Heart left ventricle (tissue), 16 donors: Measurements from ENCODE around the gene APOLD1. TPM values are rescaled to one million over a fixed set of nuclear protein-coding genes. Genes with fewer than 3 reads are reported as not detected.
A peak's percentile ranks its signal among the peaks of the same experiment; 100 is the strongest.

ENCODE experiments used
- ATAC-seq, 4 donors: fragments of 200-7000 bp; cut with Tn5 transposase; one replicate each; pipeline ENCODE4 v1.9.1; 2020 to 2022; ENCODE audit warnings: moderate library complexity in 4 of 4, mild to moderate bottlenecking in 3 of 4, moderate number of reproducible peaks in 1 of 4
- DNase-seq, 5 donors: peaks; one replicate each; pipeline ENCODE4 v3.0.0-alpha.2; 2020
- H3K27ac ChIP-seq, 12 donors: fragments of 200-600 bp; sonication (generic) in 4 of 12; one replicate each; pipeline versions ENCODE4 v1.5.0 to v1.8.0; 2016 to 2022; ENCODE audit warnings: mild to moderate bottlenecking in 2 of 12
- H3K27me3 ChIP-seq, 9 donors: fragments of 200-600 bp; sonication (generic) in 2 of 9; one replicate each; pipeline versions ENCODE4 v1.5.1 to v1.8.0; 2016 to 2022; ENCODE audit warnings: mild to moderate bottlenecking in 3 of 9
- H3K36me3 ChIP-seq, 9 donors: fragments of 200-600 bp; sonication (generic) in 2 of 9; one replicate each; pipeline versions ENCODE4 v1.5.0 to v1.8.0; 2018 to 2022; ENCODE audit warnings: mild to moderate bottlenecking in 2 of 9
- H3K4me1 ChIP-seq, 12 donors: fragments of 200-600 bp; sonication (generic) in 4 of 12; one replicate each; pipeline versions ENCODE4 v1.5.0 to v1.8.0; 2016 to 2022; ENCODE audit warnings: mild to moderate bottlenecking in 3 of 12
- H3K4me3 ChIP-seq, 12 donors: fragments of 200-600 bp; sonication (generic) in 4 of 12; one replicate each; pipeline versions ENCODE4 v1.5.0 to v1.8.0; 2017 to 2022; ENCODE audit warnings: mild to moderate bottlenecking in 9 of 12, moderate library complexity in 4 of 12
- H3K9me3 ChIP-seq, 12 donors: fragments of 200-600 bp; sonication (generic) in 4 of 12; one replicate each; pipeline versions ENCODE4 v1.5.0 to v1.8.0; 2016 to 2022; ENCODE audit warnings: mild to moderate bottlenecking in 1 of 12
- POLR2A ChIP-seq, 2 donors: fragments of 450-650 bp; IDR thresholded peaks; one replicate each; pipeline ENCODE4 v1.6.1; 2017; ENCODE audit warnings: antibody characterized with exemption in 2 of 2, mild to moderate bottlenecking in 2 of 2, moderate library complexity in 2 of 2
- WGBS, 4 donors: extraction: QIAGEN DNeasy Blood & Tissue Kit in 2 of 4; methylation state at CpG; one replicate each; pipeline versions ENCODE4 v1.1.5 to v1.1.7; 2013 to 2018; 5-methylcytosine and 5-hydroxymethylcytosine counted together
- intact Hi-C, 10 donors: fragments of 100-400 bp; cut with DNase I; formaldehyde crosslinking; loops; one replicate each; pipeline versions ENCODE4 v1.11.1 to v1.14.2; 2022
- polyA plus RNA-seq, 2 donors: library from polyadenylated mRNA; stranded (reverse); fragments of 200-250 nt; gene quantifications; one replicate each; pipeline ENCODE4 v1.2.3, GENCODE V29; 2013
- total RNA-seq, 9 donors: library from RNA; depleted of rRNA in 2 of 9; stranded (reverse); fragments of >200 nt in 2 of 9; fragmentation: NEBNext Ultra II Directional in 3 of 9; extraction: Animal tissue kit (Norgen Biotek cat#: 25700) in 3 of 9; gene quantifications; one replicate each; pipeline versions ENCODE4 v1.1.0 to v1.2.4, GENCODE V29; 2016 to 2023
- TF ChIP-seq, protein P1 (sequence below), 12 donors: fragments of 200-600 bp; sonication (generic) in 4 of 12; IDR thresholded peaks; one replicate each; pipeline versions ENCODE4 v1.5.0 to v1.8.0; 2018 to 2022; ENCODE audit warnings: antibody characterized with exemption in 12 of 12, mild to moderate bottlenecking in 5 of 12
- donor health status: ischemic (EF 13 %, LVEDD 7.1; RV severe dilation, severe dysfunction).
- donor health status: healthy with polysubstance abuse.
- donor health status: DM: no; HTN: yes; CAD: no.
- donor health status: DM: no; HTN: no; CAD: no.
- donor health status: ischemic (EF 25% LVEDD 6.9; RV normal size, moderate dysfunction).
- donor health status: ischemic (EF 25% LVEDD 5.7; RV mildly dilated, moderate dysfunction).
- donor health status: healthy.
- donor health status: DM: yes; HTN: yes; CAD: no.
- donor health status: ischemic (EF 35%, LVEDD 5.7; RV mildly dilated, moderate dysfunction).
- donor health status: nonischemic (EF 11% LVEDD 7.7; RV severe dilation, severe dysfunction).
- donor health status: DM: yes; HTN: yes; CAD: no.
- donor health status: PGD.
- donor health status: ischemic (EF 29% LVEDD 5.4; RV normal size, mild dysfunction).
- donor health status: nonischemic (EF 23%, LVEDD 6.1; RV moderate dilation, normal function).

Gene APOLD1
- total and polyA plus RNA-seq, 11 donors, result 7.1 to 45.0 (median 15.2) TPM

DNA sequence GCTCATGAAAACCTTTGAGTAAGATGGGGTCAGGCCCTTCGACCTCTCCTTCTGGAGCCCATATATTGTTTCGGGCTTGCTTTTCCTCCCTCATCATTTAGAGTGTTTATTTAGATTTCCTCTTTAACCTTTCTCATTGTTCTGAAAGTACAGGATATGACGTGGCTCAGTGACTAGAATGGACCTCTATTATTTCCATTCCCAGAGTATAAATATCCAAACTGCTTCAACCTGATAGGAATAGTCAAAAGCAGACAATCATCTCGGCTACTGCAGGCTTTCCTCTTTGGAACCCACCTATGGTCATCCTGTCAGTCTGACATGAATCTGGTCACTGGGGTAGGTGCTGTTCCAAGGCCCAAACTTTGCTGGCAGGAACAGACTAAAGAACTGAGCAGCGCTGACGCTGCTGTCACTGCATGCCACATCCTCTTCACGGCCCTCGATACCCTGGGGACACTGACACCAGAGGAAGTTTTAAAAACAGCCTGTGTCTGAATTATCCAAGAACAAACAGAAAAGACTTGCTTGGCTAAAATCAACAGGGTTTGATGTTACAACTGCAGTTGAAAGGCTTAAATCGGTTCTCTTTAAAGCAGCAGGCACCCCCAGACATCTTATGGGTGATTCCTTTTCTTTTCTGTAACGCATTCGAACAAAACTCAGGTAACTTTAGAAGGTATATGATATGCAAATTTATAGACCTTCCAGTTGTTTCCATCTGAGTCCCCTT, 22.7 kb downstream of the APOLD1 start:
- DNase-seq (peak; percentile 73 to 82 (median 78)), ATAC-seq (peak; percentile 58 to 87 (median 66))
- H3K4me1 ChIP-seq, result peaks cover 0 to 52% (median 27%) of the 10 kb centered on the region in 12 donors
- intact Hi-C loops, result loop anchor here in 3 of 10 donors (1.0 to 2.0 kb wide), 3 partner anchors 17 to 20 kb away; no protein-coding TSS in a partner anchor
- no peaks in the 10 kb centered on the region for H3K9me3 ChIP-seq
- no peaks in the 10 kb centered on the region for H3K27me3 ChIP-seq
- WGBS, 4 donors, result 34 to 55% (median 42%) methylated on average over 11 of the region's 11 CpGs
- peak overlapping the region in 9 of 12 donors; percentile 3 to 28 (median 12) for H3K4me3 ChIP-seq
- peak overlapping the region; percentile 73 to 97 (median 85) for H3K27ac ChIP-seq
- TF ChIP-seq, protein P1, sequence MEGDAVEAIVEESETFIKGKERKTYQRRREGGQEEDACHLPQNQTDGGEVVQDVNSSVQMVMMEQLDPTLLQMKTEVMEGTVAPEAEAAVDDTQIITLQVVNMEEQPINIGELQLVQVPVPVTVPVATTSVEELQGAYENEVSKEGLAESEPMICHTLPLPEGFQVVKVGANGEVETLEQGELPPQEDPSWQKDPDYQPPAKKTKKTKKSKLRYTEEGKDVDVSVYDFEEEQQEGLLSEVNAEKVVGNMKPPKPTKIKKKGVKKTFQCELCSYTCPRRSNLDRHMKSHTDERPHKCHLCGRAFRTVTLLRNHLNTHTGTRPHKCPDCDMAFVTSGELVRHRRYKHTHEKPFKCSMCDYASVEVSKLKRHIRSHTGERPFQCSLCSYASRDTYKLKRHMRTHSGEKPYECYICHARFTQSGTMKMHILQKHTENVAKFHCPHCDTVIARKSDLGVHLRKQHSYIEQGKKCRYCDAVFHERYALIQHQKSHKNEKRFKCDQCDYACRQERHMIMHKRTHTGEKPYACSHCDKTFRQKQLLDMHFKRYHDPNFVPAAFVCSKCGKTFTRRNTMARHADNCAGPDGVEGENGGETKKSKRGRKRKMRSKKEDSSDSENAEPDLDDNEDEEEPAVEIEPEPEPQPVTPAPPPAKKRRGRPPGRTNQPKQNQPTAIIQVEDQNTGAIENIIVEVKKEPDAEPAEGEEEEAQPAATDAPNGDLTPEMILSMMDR (IDR thresholded peaks at IDR 0.05), result no peak
- peak in 1 of 2 donors; percentile 42 for TF ChIP-seq POLR2A (IDR thresholded peaks at IDR 0.05)
- no peaks in the 10 kb centered on the region for H3K36me3 ChIP-seq

DNA sequence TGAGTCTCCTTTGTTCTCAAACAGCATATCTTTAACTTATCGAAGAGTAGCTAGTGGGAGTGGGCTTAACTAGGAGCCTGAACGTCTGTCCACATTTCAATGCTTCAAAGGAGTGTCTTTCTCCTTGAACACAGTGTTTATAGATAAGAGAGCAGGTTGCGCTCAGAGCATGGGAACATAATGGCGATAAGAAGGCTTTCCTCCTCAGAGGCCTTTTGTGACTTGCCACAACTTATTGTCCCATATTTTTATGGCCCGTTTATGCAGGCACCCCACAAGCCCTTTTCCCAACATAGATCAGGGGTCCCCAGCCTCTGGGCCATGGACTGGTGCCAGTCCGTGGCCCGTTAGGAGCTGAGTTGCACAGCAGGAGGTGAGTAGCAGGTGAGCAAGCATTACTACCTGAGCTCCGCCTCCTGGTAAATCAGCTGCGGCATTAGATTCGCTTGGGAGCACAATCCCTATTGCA, 25.1 kb downstream of the APOLD1 start:
- DNase-seq (no peak), ATAC-seq (no peak)
- H3K27ac ChIP-seq, result peak overlapping the region in 4 of 12 donors; percentile 13 to 92 (median 86)
- no peaks in the 10 kb centered on the region for H3K9me3 ChIP-seq
- peaks cover 3 to 60% (median 34%) of the 10 kb centered on the region in 12 donors for H3K4me1 ChIP-seq
- H3K36me3 ChIP-seq, result peaks cover 0 to 14% (median 8%) of the 10 kb centered on the region in 9 donors
- no peak for TF ChIP-seq POLR2A (IDR thresholded peaks at IDR 0.05)
- TF ChIP-seq, protein P1 (IDR thresholded peaks at IDR 0.05), result no peak
- H3K27me3 ChIP-seq, result no peaks in the 10 kb centered on the region
- intact Hi-C loops, result no loop called here
- 78 to 84% (median 79%) methylated on average over 10 of the region's 10 CpGs for WGBS, 4 donors
- H3K4me3 ChIP-seq, result no peak overlapping the region

DNA sequence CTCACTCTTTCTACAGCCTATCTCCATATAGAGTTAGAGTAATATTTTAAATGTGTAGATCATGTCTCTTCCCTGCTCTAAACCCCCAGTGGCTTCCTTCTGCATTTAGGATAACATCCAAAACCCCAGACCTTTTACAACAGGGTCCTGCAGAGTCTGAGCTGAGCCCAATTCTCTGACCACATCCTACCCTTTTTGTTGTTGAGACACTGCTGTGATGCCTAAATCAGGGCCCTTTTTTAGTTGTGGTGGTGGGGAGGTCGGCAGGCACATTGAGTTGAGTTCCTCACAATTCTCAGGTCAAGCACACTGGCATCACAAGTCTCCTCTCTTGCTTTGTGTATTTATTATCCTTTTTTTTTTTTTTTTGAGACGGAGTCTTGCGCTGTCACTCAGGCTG, 25.9 kb downstream of the APOLD1 start:
- DNase-seq (no peak), ATAC-seq (no peak)
- Histone ChIP-seq H3K36me3 (peaks cover 0 to 21% (median 15%) of the 10 kb centered on the region in 9 donors), H3K9me3 (no peaks in the 10 kb centered on the region), H3K27me3 (no peaks in the 10 kb centered on the region), H3K4me3 (no peak overlapping the region), H3K27ac (no peak overlapping the region), H3K4me1 (peaks cover 3 to 68% (median 37%) of the 10 kb centered on the region in 12 donors)
- intact Hi-C loops, result no loop called here
- WGBS, 4 donors, result 91 to 96% (median 94%) methylated on average over 3 of the region's 3 CpGs
- TF ChIP-seq, protein P1 (IDR thresholded peaks at IDR 0.05), result no peak
- no peak for TF ChIP-seq POLR2A (IDR thresholded peaks at IDR 0.05)

DNA sequence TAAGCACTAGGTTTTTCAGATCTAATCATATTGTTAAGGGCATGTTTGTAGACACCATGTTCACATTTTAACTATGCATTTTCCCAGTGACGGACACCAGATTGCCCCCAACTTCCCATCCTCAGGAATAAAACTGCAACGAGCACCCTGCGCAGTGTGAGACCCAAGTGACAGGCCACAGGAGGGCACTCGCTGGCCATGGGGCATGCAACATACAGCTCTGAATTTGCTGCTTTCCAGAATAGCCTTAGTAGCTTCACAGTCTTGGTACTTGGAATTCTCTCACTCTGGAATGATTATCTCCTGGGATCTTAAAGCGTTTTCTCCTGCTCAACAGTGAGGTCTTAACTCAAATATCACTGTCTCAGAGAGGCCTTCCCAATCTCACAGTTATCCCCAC, 26.7 kb downstream of the APOLD1 start:
- Histone ChIP-seq H3K4me1 (peaks cover 2 to 69% (median 34%) of the 10 kb centered on the region in 12 donors), H3K4me3 (no peak overlapping the region), H3K27ac (no peak overlapping the region), H3K9me3 (no peaks in the 10 kb centered on the region), H3K36me3 (peaks cover 0 to 27% (median 16%) of the 10 kb centered on the region in 9 donors), H3K27me3 (no peaks in the 10 kb centered on the region)
- no peak for DNase-seq
- no peak for ATAC-seq
- 93 to 100% (median 97%) methylated on average over 5 of the region's 5 CpGs for WGBS, 4 donors
- TF ChIP-seq POLR2A (IDR thresholded peaks at IDR 0.05), result no peak
- TF ChIP-seq, protein P1 (IDR thresholded peaks at IDR 0.05), result no peak
- intact Hi-C loops, result loop anchor here in 1 of 10 donors (2.0 kb wide), 1 partner anchor 23 kb away; no protein-coding TSS in a partner anchor
